ENCODE measurements around the gene DAPK2. TPM values are rescaled to one million over a fixed set of nuclear protein-coding genes. Genes with fewer than 3 reads are reported as not detected.
A peak's percentile ranks its signal among the peaks of the same experiment; 100 is the strongest.

The DAPK2 gene
- total and polyA plus RNA-seq, 2 of the 13 experiments (the other 11 are each of a cell fraction or from before 2014, with no cell fraction given): 0.33 to 0.63 TPM

GRCh38 chr15:64019764-64020163 lies 26.5 kb downstream of the DAPK2 start (continued):
- TF ChIP-seq ZNF317 (CRISPR knock-in tag; IDR thresholded peaks at IDR 0.05) (no peak), SOX13 (IDR thresholded peaks at IDR 0.05) (no peak), SOX13 (CRISPR knock-in tag; conservative IDR thresholded peaks at IDR 0.05 in 1 of 2, IDR thresholded peaks at IDR 0.05 in 1 of 2) (peak in 1 of 2 experiments; percentile 36; a peak in 1 of 4 replicates), ZNF30 (CRISPR knock-in tag; IDR thresholded peaks at IDR 0.05) (no peak), ZNF496 (CRISPR knock-in tag; IDR thresholded peaks at IDR 0.05; ENCODE audit: insufficient replicate concordance) (no peak), RFX1 (IDR thresholded peaks at IDR 0.05) (peak; percentile 22; the same call in 1 of the 2 replicates)

- 26% methylated on average over 3 of the region's 3 CpGs for WGBS (ENCODE audit: low lambda C conversion rate)
- BruUV-seq (replicated peaks): no TSS peak
- FAIRE-seq: no peak
These were observed 28.6 kb downstream of the DAPK2 start for GRCh38 chr15:64017591-64018163.

More at GRCh38 chr15:64017591-64018163, 28.6 kb downstream of the DAPK2 start:
- intact Hi-C loops (cut with micrococcal nuclease; ENCODE audit: unreplicated experiment): no loop called here
- Histone ChIP-seq H2AFZ (ENCODE audit: low read length) (no peak overlapping the region), H3K9ac (ENCODE audit: insufficient read depth, low read depth, low read length) (no peak overlapping the region), H3K27ac (ENCODE audit: extremely low read length, insufficient read depth, low read length) (no peak overlapping the region), H3K9me3 (ENCODE audit: low read length) (peaks cover 8% of the 10 kb centered on the region; the same call in 1 of the 2 replicates), H3K27me3 (ENCODE audit: control insufficient read depth in 1 of 2, insufficient read depth in 2 of 2, low read length in 2 of 2) (no peaks in the 10 kb centered on the region), H3K4me1 (ENCODE audit: insufficient read depth, low read length) (peaks cover 39% of the 10 kb centered on the region), H3K4me2 (ENCODE audit: low read depth, low read length) (no peak overlapping the region), H3K36me3 (replicated peaks in 1 of 2; ENCODE audit: control insufficient read depth in 1 of 2, insufficient read depth in 2 of 2, low read length in 2 of 2) (no peaks in the 10 kb centered on the region), H4K20me1 (ENCODE audit: insufficient read depth, low read length) (no peaks in the 10 kb centered on the region), H3K4me3 (replicated peaks in 1 of 3; ENCODE audit: insufficient read depth in 1 of 3, low read depth in 2 of 3, low read length in 3 of 3) (no peak overlapping the region), H3K79me2 (ENCODE audit: insufficient read depth, low read length) (no peaks in the 10 kb centered on the region)
- DNase-seq (ENCODE audit: low spot score) (no peak), ATAC-seq (no peak)
- ChIA-PET CTCF (ENCODE audit: low intra/inter-chr PET ratio, low total read pairs) (no interaction called here), POLR2A (interaction anchor here (1.0 kb wide), 1 partner anchor 28 kb away, joined by 3 read pairs; no protein-coding TSS in a partner anchor)
- in situ Hi-C loops (cut with HindIII; ENCODE audit: extremely low pct_ligation_motif_present, low pct_unique_long_range_greater_than_20kb): no loop called here
- TF ChIP-seq NRL (CRISPR knock-in tag; IDR thresholded peaks at IDR 0.05; ENCODE audit: borderline replicate concordance) (no peak), KDM1A (CRISPR knock-in tag; IDR thresholded peaks at IDR 0.05) (no peak), IRX3 (CRISPR knock-in tag; IDR thresholded peaks at IDR 0.05; ENCODE audit: borderline replicate concordance, low read depth) (no peak), PHF8 (CRISPR knock-in tag; IDR thresholded peaks at IDR 0.05) (no peak), ZSCAN25 (CRISPR knock-in tag; IDR thresholded peaks at IDR 0.05) (no peak)

All from HepG2 (cell line).